Fibroblast of skin of scalp (primary cell): Measurements from ENCODE around the gene PTPRG.
A peak's percentile ranks its signal among the peaks of the same experiment; 100 is the strongest.

Experiments used
- DNase-seq: peaks from one replicate; pipeline ENCODE4 v3.0.0-alpha.2; 2013

Gene PTPRG

DNA sequence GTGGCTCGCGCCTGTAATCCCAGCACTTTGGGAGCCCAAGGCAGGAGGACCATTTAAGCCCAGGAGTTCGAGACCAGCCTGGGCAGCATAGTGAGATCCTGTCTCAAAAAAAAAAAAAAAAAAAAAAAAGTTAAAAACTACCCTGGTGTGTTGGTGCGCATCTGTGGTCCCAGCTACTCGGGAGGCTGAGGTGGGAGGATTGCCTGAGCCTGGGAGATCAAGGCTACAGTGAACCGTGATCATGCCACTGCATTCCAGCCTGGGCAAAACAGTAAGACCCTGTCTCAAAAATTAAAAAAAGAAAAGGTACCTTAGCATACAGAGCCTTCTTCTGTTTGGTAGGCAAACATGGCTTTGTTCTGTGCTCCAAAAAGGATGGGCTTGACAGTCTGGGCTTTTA, 57.5 kb downstream of the PTPRG start:
- DNase-seq: no peak

GRCh38 chr3:61620073-61620472, 58.7 kb downstream of the PTPRG start:
- DNase-seq: no peak

DNA sequence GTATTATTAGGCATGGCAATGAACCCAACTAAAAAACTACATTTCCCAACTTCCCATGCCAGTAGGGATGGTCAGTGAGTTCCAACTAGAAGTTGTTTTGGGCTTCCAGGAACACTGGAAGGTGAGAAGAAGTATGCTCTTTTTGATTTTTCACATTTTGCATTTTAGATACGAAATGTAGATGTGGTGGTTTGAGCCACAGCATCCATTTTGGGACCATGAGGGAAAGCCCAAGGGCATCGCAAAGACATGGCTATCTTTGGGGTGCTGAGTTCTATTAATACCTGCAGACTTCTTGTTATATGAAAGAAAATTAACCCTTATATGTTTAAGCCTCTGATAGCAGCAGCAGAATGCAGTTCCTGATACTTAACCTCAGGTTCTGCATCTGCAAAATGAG, 62.9 kb downstream of the PTPRG start:
- no peak for DNase-seq

DNA sequence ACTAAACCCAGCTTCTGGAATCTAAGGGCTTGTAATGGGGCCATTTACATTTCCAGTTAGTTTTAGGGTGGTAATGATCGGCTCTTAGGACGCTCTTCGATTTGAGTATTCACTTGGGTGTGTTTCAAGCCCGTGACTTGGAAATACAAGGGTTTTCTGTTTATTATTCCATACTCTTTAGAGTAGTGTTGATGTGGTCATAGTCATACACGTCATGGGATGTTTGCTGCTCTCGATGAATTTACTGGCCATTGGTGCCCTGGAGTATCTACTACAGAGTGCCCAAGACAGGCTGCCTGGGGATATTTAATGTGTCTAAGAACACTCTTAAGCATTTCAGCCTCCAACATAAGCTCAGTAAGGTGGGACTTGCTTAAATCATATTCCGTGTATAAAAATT, 64.1 kb downstream of the PTPRG start:
- DNase-seq: no peak

GRCh38 chr3:61626484-61626883, 65.1 kb downstream of the PTPRG start:
- no peak for DNase-seq

DNA sequence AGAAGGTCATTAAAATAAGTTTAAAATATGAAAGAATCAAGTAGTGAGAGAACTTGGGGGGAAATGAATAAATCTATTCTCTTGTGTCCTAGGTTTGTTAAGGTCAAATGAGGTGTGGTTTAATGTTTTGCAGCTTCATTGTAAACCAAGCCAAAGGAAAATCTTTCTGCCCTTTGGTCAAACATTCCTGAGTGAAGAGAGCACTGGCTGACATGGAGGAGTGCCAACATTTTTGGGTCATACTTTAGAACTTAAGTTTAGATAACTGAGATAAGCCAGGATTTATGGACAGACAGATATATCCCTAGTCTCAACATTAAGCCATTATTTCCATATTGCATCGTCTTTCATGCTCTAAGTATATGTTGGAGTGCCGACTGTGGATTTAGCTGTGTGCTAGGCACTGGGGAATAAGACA, 66.4 kb downstream of the PTPRG start:
- DNase-seq: peak; percentile 94

- no peak for DNase-seq
Observed at GRCh38 chr3:61628636-61629035, 67.3 kb downstream of the PTPRG start.

DNA sequence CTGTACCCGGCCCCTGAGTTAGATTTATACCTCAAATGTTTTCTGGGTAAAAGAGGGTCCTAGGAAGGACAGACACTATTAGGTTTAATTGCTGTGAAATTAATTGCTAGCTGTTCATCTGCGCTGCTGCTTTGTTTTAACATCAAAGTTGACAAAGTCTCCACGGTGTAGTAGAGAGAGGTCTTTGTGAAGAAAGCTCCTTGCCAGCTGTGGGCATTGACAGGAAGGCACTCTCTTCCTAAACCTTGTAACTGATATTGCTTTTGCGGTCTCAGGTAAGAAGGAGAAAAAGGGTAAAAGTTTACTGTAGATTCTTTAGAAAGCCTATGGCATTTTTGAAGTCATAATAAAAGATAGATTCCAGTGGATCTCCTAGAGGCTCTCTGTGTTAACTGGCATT, 68.1 kb downstream of the PTPRG start:
- DNase-seq: no peak

DNA sequence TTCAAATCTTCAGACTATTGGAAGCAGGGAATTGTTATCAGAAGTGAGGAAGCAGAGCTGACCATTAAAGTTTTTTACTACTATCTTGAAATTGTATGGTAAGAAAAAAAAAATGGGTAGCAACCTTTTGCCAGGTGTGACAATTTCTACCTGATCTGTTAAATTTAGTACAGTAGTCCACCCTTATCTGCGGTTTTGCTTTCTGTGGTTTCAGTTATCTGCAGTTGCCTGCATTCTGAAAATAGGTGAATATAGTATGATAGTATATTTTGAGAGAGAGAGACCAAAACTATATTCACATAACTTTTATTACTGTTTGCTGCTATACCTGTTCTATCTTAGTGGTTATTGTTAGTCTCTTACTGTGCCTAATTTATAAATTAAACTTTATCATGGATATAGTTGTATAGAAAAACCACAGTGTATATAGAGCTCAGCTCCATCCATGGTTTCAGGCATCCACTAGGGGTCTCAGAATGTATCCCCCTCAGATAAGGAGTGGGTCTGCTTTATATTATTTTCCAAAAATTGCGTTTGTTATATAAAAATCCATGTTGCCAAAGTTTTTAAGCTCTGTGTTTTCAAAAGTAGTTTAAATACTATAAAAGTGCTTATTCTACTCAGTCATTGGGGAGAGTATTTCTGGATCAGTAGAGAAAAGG, 69.9 kb downstream of the PTPRG start:
- DNase-seq: no peak

- DNase-seq: peak; percentile 61
Observed at GRCh38 chr3:61632568-61633175, 71.3 kb downstream of the PTPRG start.

GRCh38 chr3:61634678-61635077, 73.3 kb downstream of the PTPRG start:
- DNase-seq: peak; percentile 53

- DNase-seq: peak; percentile 38
Observed at GRCh38 chr3:61637088-61638051, 76.0 kb downstream of the PTPRG start.

- DNase-seq: peak; percentile 78
Observed at GRCh38 chr3:61638741-61639140, 77.4 kb downstream of the PTPRG start.

- DNase-seq: no peak
Observed at GRCh38 chr3:61639991-61640390, 78.6 kb downstream of the PTPRG start.

DNA sequence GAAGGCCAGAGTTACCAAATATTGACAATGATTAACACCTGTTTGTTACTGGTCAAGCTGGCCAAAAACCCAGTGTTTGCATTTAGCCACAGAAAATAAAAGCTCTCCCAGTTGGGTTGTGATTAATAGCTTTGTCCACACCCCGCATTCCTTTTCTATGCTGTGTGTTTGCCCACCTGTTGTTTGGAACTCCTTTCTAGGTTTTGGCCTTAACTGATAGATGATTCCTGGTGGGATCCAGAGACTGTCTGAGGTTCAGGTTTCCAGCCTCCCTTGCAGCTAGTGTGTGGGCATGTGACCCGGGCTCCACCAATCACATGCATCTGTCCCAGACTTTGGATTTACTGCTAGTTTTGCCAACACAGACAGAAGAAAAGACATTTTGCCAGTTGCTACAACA, 83.8 kb downstream of the PTPRG start:
- DNase-seq: no peak

DNA sequence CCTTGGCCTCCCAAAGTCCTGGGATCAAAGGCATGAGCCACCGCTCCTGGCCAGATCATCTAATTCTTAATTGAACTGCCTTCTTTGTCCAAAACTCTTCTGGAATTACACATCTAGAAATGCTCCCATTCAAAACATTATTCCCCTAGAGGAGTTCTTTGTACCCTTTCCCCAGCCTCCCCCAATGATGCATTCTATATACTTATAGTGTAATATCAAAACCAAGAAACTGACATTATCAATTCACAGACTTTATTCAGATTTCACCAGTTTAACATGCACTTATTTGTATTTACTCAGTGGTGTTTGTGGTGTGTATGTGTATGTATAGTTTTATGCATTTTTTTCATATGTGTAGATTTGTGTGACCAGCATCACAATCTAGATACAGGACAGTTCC, 85.0 kb downstream of the PTPRG start:
- DNase-seq: no peak

GRCh38 chr3:61646851-61647525, 85.6 kb downstream of the PTPRG start:
- DNase-seq: no peak

DNA sequence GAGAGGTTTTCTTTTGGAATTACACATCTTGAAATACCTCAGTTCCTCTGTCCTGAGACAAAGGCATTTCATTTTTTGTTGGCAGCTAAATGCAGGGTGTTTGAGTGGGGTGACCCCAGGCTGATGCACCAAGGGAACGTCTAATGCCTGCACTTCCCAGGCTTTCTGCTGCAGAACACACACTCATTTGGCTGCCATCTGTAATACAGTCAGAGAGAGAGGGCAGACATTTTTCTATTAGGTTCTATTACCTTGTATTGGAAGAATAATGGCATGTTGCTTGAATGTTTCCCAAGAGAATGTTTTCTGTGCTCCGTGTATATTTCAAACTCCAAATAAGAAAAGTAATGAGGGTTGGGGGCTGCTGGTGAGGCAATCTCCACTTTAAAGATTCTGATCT, 87.1 kb downstream of the PTPRG start:
- DNase-seq: no peak

- no peak for DNase-seq
Observed at GRCh38 chr3:61649381-61650170, 88.2 kb downstream of the PTPRG start.

GRCh38 chr3:61650276-61650675, 88.9 kb downstream of the PTPRG start:
- peak; percentile 72 for DNase-seq

DNA sequence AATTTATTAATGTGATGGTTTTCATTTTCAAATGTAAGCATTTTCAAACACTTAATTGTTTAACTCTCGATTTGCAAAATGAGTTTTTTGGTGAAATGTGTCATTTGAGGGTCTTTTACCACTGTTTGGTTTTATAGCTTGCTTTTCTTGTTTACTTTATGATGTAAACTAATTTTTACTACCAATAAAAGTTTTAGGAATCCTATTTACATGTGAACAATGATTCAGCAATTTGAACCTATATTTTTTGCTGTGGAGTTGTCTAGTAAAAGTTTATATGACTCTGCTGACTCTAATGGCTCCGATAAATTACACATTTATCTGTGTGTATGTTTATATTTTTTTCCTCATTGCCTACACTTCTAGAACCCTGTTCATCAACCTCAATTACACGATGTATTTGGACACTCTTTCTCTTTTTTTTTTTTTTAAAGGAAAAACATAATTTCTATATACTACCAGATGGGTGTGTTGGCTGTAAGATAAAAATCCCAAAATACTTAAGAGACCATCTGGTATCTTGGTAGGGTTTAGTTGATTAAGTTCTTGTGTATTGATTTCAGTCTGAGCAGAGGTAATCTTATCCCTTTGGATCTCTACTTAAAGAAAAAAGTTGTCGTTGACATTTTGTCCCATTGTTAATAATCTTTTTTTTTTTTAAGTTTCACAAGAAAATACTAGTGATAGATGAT, 89.5 kb downstream of the PTPRG start:
- DNase-seq: no peak
